ENCODE data around the gene AR. TPM values are rescaled to one million over a fixed set of nuclear protein-coding genes. Genes with fewer than 3 reads are reported as not detected.

Gene AR
- total and polyA plus RNA-seq, 10 of the 15 experiments (the other 5 are each of a cell fraction or from before 2014, with no cell fraction given), result 0.07 to 0.09 (median 0.08) TPM; not detected in 7

GRCh38 chrX:67720344-67720743 lies 176.5 kb downstream of the AR start:
- no peaks in the 10 kb centered on the region for H3K27me3 ChIP-seq (replicated peaks in 1 of 2; ENCODE audit: control insufficient read depth in 2 of 2, insufficient read depth in 2 of 2, low read length in 1 of 2)
- no peaks in the 10 kb centered on the region for H3K36me3 ChIP-seq (ENCODE audit: control insufficient read depth in 2 of 2, insufficient read depth in 2 of 2, low read length in 1 of 2)
- no peak overlapping the region for H3K4me2 ChIP-seq (ENCODE audit: control insufficient read depth, insufficient read depth)
- H3K9me3 ChIP-seq (replicated peaks; ENCODE audit: control insufficient read depth, insufficient read depth, low read length), result no peaks in the 10 kb centered on the region
- H3K4me1 ChIP-seq (ENCODE audit: control insufficient read depth, insufficient read depth, low read length), result no peaks in the 10 kb centered on the region
- BruUV-seq (replicated peaks), result no TSS peak
- ChIA-PET POLR2A (no interaction called here), CTCF (no interaction called here), SMC1A (ENCODE audit: uncharacterized antibody, unreplicated experiment) (interaction anchor here (0.7 kb wide), 1 partner anchor 414 kb away, joined by 3 read pairs; no protein-coding TSS in a partner anchor), RAD21 (ENCODE audit: unreplicated experiment) (no interaction called here)
- H4K20me1 ChIP-seq (ENCODE audit: control insufficient read depth, insufficient read depth), result no peaks in the 10 kb centered on the region
- ATAC-seq (no peak), FAIRE-seq (no peak), DNase-seq (ENCODE audit: low read depth, low spot score) (no peak)
- no peak overlapping the region for H2AFZ ChIP-seq (ENCODE audit: control insufficient read depth, low read depth, low read length)
- no peak overlapping the region for H3K9ac ChIP-seq (ENCODE audit: control insufficient read depth, insufficient read depth, low read length)
- H3K27ac ChIP-seq (ENCODE audit: control insufficient read depth, insufficient read depth), result no peak overlapping the region
- no peak overlapping the region for H3K4me3 ChIP-seq
- in situ Hi-C loops (cut with MboI) (no loop called here), intact Hi-C loops (cut with micrococcal nuclease; ENCODE audit: unreplicated experiment) (no loop called here)
- H3K79me2 ChIP-seq (ENCODE audit: control insufficient read depth, insufficient read depth, low read length), result no peaks in the 10 kb centered on the region
- TF ChIP-seq MLLT1 (IDR thresholded peaks at IDR 0.05) (no peak), BACH1 (IDR thresholded peaks at IDR 0.05; ENCODE audit: borderline replicate concordance) (no peak), IRF4 (IDR thresholded peaks at IDR 0.05; ENCODE audit: low read depth, low read length) (no peak), IRF3 (IDR thresholded peaks at IDR 0.05) (no peak), ATF2 (IDR thresholded peaks at IDR 0.05; ENCODE audit: low read length) (no peak), ZBTB40 (IDR thresholded peaks at IDR 0.05; ENCODE audit: borderline replicate concordance) (no peak), SPI1 (IDR thresholded peaks at IDR 0.05; ENCODE audit: borderline replicate concordance, insufficient read depth, low read depth, low read length) (peak; percentile 38; the same call in 1 of the 2 replicates), NR2C1 (IDR thresholded peaks at IDR 0.05) (no peak)

All from GM12878 (cell line).